Measurements from ENCODE around the gene ESYT1. TPM values are rescaled to one million over a fixed set of nuclear protein-coding genes. Genes with fewer than 3 reads are reported as not detected.
A peak's percentile ranks its signal among the peaks of the same experiment; 100 is the strongest.

The ESYT1 gene
- total RNA-seq, 1 experiment from 2014 or later: 111 TPM

DNA sequence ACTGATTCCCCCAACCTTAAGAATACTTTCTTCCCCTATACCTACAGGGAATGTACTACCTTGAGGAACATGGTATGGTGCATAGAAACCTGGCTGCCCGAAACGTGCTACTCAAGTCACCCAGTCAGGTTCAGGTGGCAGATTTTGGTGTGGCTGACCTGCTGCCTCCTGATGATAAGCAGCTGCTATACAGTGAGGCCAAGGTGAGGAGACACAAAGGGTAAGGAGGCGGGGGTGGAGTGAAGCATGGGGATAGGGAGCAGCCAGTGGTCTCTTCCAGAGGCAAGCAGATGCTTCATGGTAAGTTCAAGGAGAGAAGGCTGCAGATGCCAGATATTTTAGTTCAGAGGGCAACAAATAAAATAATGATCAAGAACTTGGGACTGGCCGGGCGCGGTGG lies 30.3 kb upstream of the ESYT1 start:
- H3K4me3 Mint-ChIP-seq: no peak overlapping the region
- Histone ChIP-seq H3K27me3 (ENCODE audit: insufficient read depth, low read length) (no peaks in the 10 kb centered on the region), H3K79me1 (ENCODE audit: insufficient read depth, low read depth, low read length, poor library complexity, severe bottlenecking) (no peaks in the 10 kb centered on the region), H2BK12ac (ENCODE audit: insufficient read length, low read depth, low read length) (no peak overlapping the region), H2BK20ac (ENCODE audit: low read depth, low read length, poor library complexity, severe bottlenecking) (no peak overlapping the region), H3K23ac (ENCODE audit: insufficient read length, low read depth, low read length) (no peak overlapping the region), H4K20me1 (ENCODE audit: control insufficient read depth, insufficient read depth, insufficient read length) (no peaks in the 10 kb centered on the region), H2BK15ac (ENCODE audit: low read depth, low read length) (no peak overlapping the region), H3K4ac (ENCODE audit: low read depth, low read length) (no peak overlapping the region), H3K4me2 (ENCODE audit: insufficient read depth, insufficient read length, low read length) (no peak overlapping the region), H2BK120ac (ENCODE audit: low read depth, low read length, poor library complexity, severe bottlenecking) (no peak overlapping the region), H3K18ac (ENCODE audit: insufficient read length, low read depth, low read length) (no peak overlapping the region), H2AK5ac (ENCODE audit: insufficient read length, low read length) (no peak overlapping the region), H3K23me2 (ENCODE audit: insufficient read length, low read depth, low read length, poor library complexity, severe bottlenecking) (no peaks in the 10 kb centered on the region), H3K14ac (ENCODE audit: insufficient read depth, low read length) (no peak overlapping the region), H3T11ph (ENCODE audit: low read length) (no peak overlapping the region), H3K4me1 (ENCODE audit: insufficient read depth, low read length) (no peaks in the 10 kb centered on the region), H2AFZ (ENCODE audit: low read length) (no peak overlapping the region), H2BK5ac (ENCODE audit: insufficient read length, low read length) (no peak overlapping the region), H4K8ac (replicated peaks; ENCODE audit: insufficient read length, low read depth, low read length) (no peak overlapping the region), H3K79me2 (ENCODE audit: insufficient read depth, low read length) (no peaks in the 10 kb centered on the region), H4K5ac (ENCODE audit: insufficient read length, low read depth, low read length) (no peak overlapping the region), H3K9me3 (ENCODE audit: control insufficient read depth, low read depth, low read length) (no peaks in the 10 kb centered on the region), H3K56ac (ENCODE audit: insufficient read length, low read depth, low read length) (no peak overlapping the region), H3K9ac (ENCODE audit: extremely low read depth, insufficient read length, low read length) (no peak overlapping the region), H3K27ac (ENCODE audit: insufficient read length, low read depth, low read length) (no peak overlapping the region), H4K91ac (ENCODE audit: insufficient read length, low read depth, low read length) (no peak overlapping the region)
- no peak for DNase-seq
- H3K36me3 Mint-ChIP-seq (ENCODE audit: insufficient read depth in 1 of 3, low read depth in 3 of 3): peaks cover 48 to 90% (median 89%) of the 10 kb centered on the region in 3 experiments
- H3K9me3 Mint-ChIP-seq: no peaks in the 10 kb centered on the region
- peaks cover 0 to under 1% of the 10 kb centered on the region in 2 experiments; a peak in 2 of 4 replicates for H3K4me1 Mint-ChIP-seq
- 0 out of 7 replicates have a peak overlapping the region, but pooled peaks of 1 of the 3 experiments have one; percentile 29 for H3K27ac Mint-ChIP-seq
- H3K27me3 Mint-ChIP-seq (ENCODE audit: low read depth): no peaks in the 10 kb centered on the region; the same call in 1 of the 2 replicates
- no CpG with 5 or more reads among the region's 6 CpGs for WGBS (ENCODE audit: extremely low coverage, insufficient read length, low lambda C conversion rate)
- TF ChIP-seq, protein P1, sequence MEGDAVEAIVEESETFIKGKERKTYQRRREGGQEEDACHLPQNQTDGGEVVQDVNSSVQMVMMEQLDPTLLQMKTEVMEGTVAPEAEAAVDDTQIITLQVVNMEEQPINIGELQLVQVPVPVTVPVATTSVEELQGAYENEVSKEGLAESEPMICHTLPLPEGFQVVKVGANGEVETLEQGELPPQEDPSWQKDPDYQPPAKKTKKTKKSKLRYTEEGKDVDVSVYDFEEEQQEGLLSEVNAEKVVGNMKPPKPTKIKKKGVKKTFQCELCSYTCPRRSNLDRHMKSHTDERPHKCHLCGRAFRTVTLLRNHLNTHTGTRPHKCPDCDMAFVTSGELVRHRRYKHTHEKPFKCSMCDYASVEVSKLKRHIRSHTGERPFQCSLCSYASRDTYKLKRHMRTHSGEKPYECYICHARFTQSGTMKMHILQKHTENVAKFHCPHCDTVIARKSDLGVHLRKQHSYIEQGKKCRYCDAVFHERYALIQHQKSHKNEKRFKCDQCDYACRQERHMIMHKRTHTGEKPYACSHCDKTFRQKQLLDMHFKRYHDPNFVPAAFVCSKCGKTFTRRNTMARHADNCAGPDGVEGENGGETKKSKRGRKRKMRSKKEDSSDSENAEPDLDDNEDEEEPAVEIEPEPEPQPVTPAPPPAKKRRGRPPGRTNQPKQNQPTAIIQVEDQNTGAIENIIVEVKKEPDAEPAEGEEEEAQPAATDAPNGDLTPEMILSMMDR (conservative IDR thresholded peaks at IDR 0.05): no peak
